ENCODE measurements around the gene TESK2. TPM values are rescaled to one million over a fixed set of nuclear protein-coding genes. Genes with fewer than 3 reads are reported as not detected.
"Not testable (repeated sequence)": the region's sequence is repeated elsewhere in the genome, so short reads cannot be mapped to it uniquely, and the experiment has no call there.

TESK2 gene, protein sequence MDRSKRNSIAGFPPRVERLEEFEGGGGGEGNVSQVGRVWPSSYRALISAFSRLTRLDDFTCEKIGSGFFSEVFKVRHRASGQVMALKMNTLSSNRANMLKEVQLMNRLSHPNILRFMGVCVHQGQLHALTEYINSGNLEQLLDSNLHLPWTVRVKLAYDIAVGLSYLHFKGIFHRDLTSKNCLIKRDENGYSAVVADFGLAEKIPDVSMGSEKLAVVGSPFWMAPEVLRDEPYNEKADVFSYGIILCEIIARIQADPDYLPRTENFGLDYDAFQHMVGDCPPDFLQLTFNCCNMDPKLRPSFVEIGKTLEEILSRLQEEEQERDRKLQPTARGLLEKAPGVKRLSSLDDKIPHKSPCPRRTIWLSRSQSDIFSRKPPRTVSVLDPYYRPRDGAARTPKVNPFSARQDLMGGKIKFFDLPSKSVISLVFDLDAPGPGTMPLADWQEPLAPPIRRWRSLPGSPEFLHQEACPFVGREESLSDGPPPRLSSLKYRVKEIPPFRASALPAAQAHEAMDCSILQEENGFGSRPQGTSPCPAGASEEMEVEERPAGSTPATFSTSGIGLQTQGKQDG
- total RNA-seq: 1 to 10 TPM; 3.0 to 4.4 TPM

DNA sequence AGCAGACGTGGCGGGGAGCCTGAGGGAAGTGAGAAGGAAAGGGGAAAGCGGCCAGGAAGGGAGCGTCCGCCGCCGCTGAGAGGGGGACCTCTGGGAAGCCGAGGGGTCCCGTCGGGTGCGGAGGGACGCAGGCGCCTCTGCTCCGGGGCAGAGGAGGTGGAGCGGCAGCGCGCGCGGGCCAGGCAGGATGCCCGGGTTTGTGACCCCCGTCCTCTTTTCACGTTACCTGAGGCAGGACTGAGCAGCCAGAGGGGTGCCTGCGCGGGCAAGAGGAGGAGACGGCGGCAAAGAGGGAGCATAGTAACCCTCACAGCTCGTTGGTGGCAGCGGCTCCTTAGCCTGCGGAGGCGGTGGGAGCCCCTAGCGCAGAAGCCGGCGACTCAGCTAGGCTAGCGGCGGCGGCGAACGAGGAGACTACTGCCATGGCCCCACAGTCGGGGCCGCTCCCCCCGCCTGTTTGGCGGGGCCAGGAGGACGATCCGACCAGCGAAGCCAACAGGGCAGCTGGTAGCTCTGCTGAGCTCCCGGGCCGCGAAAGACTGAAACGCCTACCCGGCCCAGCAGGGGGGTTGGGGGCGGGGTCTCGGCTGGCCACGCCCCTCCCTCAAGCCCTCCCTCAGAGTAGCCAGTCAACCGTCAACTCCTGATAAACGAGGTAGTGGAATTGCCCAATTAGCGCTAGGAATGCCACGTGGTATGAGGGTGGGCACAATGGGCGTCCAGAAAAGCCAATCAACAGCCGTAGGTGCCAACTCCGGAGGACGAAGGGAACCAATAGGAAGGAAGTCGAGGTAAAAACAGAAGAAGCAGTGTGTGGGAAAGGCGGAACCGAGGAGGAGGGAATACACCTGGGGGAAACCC lies at the start of gene TESK2:
Gene TESK2 (minus strand): TSS at position 538 of the 861 bp plus-strand sequence. CDS start 33,378 bp downstream, outside the sequence.
- peaks cover 4% of the 10 kb centered on the region for H3K4me1 Mint-ChIP-seq
- CTCF ChIA-PET: interaction anchor here (0.6 to 8.2 kb wide), 18 partner anchors 8 to 759 kb away, joined by 3 to 163 read pairs (median 4); partner anchors contain the start of genes AKR1A1, HECTD3, HPDL and MUTYH
- peak; percentile 99 for DNase-seq
- H3K9me3 Mint-ChIP-seq (ENCODE audit: low read depth): no peaks in the 10 kb centered on the region
- peak; percentile 95 for ATAC-seq
- H3K4me3 Mint-ChIP-seq: no peak within 1 kb of the TSS
- peaks cover 5% of the 10 kb centered on the region for H3K36me3 Mint-ChIP-seq
- peaks cover 4% of the 10 kb centered on the region for H3K27me3 Mint-ChIP-seq
- H3K27ac Mint-ChIP-seq: no peak within 1 kb of the TSS

DNA sequence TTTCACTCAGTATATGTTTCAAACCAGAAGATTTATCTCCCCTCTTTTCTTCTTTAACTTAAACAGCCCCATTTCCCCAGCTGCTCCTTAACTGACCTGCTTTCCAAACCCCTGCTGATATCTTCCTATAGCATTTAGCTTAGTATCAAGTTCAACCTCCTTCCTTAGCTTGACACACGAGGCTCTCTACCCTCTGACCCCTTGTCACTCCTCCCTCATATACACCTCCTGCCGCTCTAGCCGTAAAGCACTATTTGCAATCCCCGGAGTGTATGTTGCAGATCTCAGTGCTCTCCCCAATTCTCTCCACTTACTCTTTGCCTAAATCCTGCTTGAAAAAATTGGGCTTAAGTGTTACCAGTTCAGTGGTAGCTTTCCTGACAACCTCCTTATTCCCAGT lies 45.9 kb upstream of the TESK2 start:
- H3K27me3 Mint-ChIP-seq: peaks cover 30% of the 10 kb centered on the region
- H3K4me1 Mint-ChIP-seq: peaks cover 16% of the 10 kb centered on the region
- H3K36me3 Mint-ChIP-seq: no peaks in the 10 kb centered on the region
- no peak overlapping the region for H3K27ac Mint-ChIP-seq
- no peaks in the 10 kb centered on the region for H3K9me3 Mint-ChIP-seq (ENCODE audit: low read depth)
- CTCF ChIA-PET: interaction anchor here (0.9 to 3.4 kb wide), 4 partner anchors 14 to 33 kb away, joined by 3 to 17 read pairs (median 8); partner anchors contain the start of gene AKR1A1
- no peak overlapping the region for H3K4me3 Mint-ChIP-seq
- ATAC-seq: no peak
- no peak for DNase-seq

- Mint-ChIP-seq H3K27ac (no peak overlapping the region), H3K36me3 (no peaks in the 10 kb centered on the region)
- CTCF ChIA-PET: interaction anchor here (0.9 to 3.4 kb wide), 5 partner anchors 15 to 43 kb away, joined by 3 to 17 read pairs (median 5); partner anchors contain the start of gene AKR1A1
Observed at GRCh38 chr1:45535988-45536766, 45.2 kb upstream of the TESK2 start.

DNA sequence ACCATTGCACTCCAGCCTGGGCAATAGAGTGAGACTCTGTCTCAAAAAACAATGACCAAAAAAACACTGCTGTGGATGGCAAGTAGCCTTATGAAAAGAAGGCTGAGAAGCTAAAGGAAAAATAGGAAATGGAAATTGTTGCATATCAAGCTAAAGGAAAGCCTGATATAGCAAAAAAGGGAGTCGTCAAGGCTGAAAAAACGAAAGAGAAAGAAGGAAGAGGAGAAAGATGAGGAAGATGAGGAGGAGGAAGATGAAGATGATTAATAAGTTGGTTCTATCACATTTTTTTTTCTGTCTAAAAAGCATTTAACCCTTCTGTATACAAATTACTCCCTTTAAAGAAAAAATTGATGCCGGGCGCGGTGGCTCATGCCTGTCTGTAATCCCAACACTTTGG lies 40.9 kb upstream of the TESK2 start:
- no peaks in the 10 kb centered on the region for H3K9me3 Mint-ChIP-seq (ENCODE audit: low read depth)
- DNase-seq (no peak), ATAC-seq (no peak)
- H3K27me3 Mint-ChIP-seq: peaks cover 13% of the 10 kb centered on the region
- H3K36me3 Mint-ChIP-seq: no peaks in the 10 kb centered on the region
- H3K4me1 Mint-ChIP-seq: peaks cover 14% of the 10 kb centered on the region
- no peak overlapping the region for H3K4me3 Mint-ChIP-seq
- H3K27ac Mint-ChIP-seq: no peak overlapping the region
- CTCF ChIA-PET: interaction anchor here (0.7 to 1.6 kb wide), 3 partner anchors 10 to 37 kb away, joined by 3 read pairs; partner anchors contain the start of gene PRDX1

More at GRCh38 chr1:45535988-45536766, 45.2 kb upstream of the TESK2 start:
- ATAC-seq: peak; percentile 77
- DNase-seq: no peak
- H3K9me3 Mint-ChIP-seq (ENCODE audit: low read depth): no peaks in the 10 kb centered on the region
- H3K27me3 Mint-ChIP-seq: peaks cover 31% of the 10 kb centered on the region
- H3K4me3 Mint-ChIP-seq: no peak overlapping the region
- H3K4me1 Mint-ChIP-seq: peaks cover 18% of the 10 kb centered on the region

DNA sequence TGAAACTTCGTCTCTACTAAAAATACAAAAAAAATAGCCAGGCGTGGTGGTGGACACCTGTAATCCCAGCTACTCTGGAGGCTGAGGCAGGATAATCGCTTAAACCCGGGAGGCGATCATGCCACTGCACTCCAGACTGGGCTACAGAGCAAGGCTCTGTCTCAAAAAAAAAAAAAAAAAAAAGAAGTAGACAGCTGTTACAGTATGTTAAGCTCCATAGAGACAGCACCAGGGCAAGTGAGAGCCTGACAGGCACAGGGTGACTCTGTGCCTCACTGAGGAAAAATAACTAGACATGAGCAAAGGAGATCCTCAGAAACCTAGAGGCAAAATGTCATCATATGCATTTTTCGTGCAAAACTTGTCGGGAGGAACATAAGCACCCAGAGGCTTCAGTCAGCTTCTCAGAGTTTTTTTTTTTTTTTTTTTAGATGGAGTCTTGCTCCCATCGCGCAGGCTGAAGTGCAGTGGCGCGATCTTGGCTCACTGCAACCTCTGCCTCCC lies 39.7 kb upstream of the TESK2 start:
- H3K36me3 Mint-ChIP-seq: no peaks in the 10 kb centered on the region
- no peak for DNase-seq
- H3K27me3 Mint-ChIP-seq: peaks cover 16% of the 10 kb centered on the region
- H3K4me3 Mint-ChIP-seq: no peak overlapping the region
- ATAC-seq: no peak
- H3K4me1 Mint-ChIP-seq: peaks cover 2% of the 10 kb centered on the region
- CTCF ChIA-PET: interaction anchor here (1.6 kb wide), 1 partner anchor 19 kb away, joined by 4 read pairs; no protein-coding TSS in a partner anchor
- H3K27ac Mint-ChIP-seq: no peak overlapping the region
- no peaks in the 10 kb centered on the region for H3K9me3 Mint-ChIP-seq (ENCODE audit: low read depth)

- CTCF ChIA-PET: no interaction called here
- Mint-ChIP-seq H3K27ac (no peak overlapping the region), H3K27me3 (peaks cover 13% of the 10 kb centered on the region), H3K4me3 (no peak overlapping the region), H3K36me3 (no peaks in the 10 kb centered on the region), H3K4me1 (peaks cover 20% of the 10 kb centered on the region), H3K9me3 (ENCODE audit: low read depth) (no peaks in the 10 kb centered on the region)
- DNase-seq (no peak), ATAC-seq (no peak)
Observed at GRCh38 chr1:45526135-45526644, 35.2 kb upstream of the TESK2 start.

- H3K9me3 Mint-ChIP-seq (ENCODE audit: low read depth); H3K27ac Mint-ChIP-seq; H3K4me3 Mint-ChIP-seq; DNase-seq; ATAC-seq; H3K36me3 Mint-ChIP-seq: not testable (repeated sequence)
- Mint-ChIP-seq H3K27me3 (peaks cover 13% of the 10 kb centered on the region), H3K4me1 (peaks cover 33% of the 10 kb centered on the region)
- CTCF ChIA-PET: interaction anchor here (1.7 to 4.7 kb wide), 4 partner anchors 12 to 47 kb away, joined by 5 to 17 read pairs (median 7); no protein-coding TSS in a partner anchor
Observed at GRCh38 chr1:45523975-45524374, 33.0 kb upstream of the TESK2 start.

DNA sequence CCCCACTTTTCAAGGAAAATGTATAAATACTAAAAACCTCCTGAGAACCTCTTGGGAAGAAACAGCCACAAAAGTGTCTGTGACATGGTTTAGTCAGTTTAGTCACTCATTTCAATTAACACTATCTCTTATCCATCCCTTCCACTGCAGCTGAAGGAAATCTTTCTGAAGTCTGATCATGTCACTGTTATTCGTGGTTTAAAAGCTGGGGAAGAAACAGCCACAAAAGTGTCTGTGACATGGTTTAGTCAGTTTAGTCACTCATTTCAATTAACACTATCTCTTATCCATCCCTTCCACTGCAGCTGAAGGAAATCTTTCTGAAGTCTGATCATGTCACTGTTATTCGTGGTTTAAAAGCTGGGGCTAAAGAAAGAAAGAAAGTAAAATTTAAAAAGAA lies 32.6 kb upstream of the TESK2 start:
- ATAC-seq: not testable (repeated sequence)
- CTCF ChIA-PET: interaction anchor here (1.7 to 4.7 kb wide), 3 partner anchors 11 to 31 kb away, joined by 5 to 17 read pairs (median 9); no protein-coding TSS in a partner anchor

DNA sequence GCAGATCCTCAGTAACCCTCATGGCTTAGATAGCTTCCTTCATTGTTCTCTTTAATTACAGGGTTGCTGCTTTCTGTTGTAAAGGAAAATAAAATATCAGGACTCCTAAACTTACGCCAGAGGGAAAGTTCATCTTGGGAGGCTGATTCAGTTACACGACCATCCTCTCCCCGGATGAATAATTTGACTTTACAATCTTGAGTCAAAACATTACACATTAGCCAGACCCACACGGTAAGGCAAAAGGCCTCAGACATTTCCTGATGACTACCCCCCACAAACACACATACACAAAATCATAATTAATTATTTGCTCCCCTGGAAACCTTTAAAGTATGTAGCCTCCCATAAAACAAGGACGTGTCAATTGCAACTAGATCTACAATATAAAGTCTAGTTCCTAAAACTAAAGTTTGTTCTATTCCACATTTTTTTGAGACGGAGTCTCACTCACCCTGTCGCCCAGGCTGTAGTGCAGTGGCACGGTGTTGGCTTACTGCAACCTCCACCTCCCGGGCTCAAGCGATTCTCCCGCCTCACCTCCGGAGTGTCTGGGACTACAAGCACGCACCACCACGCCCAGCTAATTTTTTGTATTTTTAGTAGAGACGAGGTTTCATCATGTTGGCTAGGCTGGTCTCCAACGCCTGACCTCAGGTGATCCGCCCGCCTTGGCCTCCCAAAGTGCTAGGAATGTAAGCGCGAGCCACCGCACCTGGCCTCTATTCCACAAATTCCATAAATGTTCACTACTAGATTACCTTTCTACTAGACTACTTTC lies 31.6 kb upstream of the TESK2 start:
- Mint-ChIP-seq H3K4me1 (peaks cover 41% of the 10 kb centered on the region), H3K9me3 (ENCODE audit: low read depth) (no peaks in the 10 kb centered on the region), H3K36me3 (peaks cover 8% of the 10 kb centered on the region), H3K27ac (peak overlapping the region; percentile 89), H3K27me3 (peaks cover 13% of the 10 kb centered on the region), H3K4me3 (peak overlapping the region; percentile 93)
- CTCF ChIA-PET: interaction anchor here (0.7 to 4.7 kb wide), 13 partner anchors 10 to 64 kb away, joined by 3 to 29 read pairs (median 5); partner anchors contain the start of genes AKR1A1, NASP and TESK2
- DNase-seq (no peak), ATAC-seq (no peak)

More for the DNA sequence above, 32.6 kb upstream of the TESK2 start:
- DNase-seq; H3K27ac Mint-ChIP-seq; H3K9me3 Mint-ChIP-seq (ENCODE audit: low read depth); H3K4me3 Mint-ChIP-seq; H3K36me3 Mint-ChIP-seq: not testable (repeated sequence)
- peaks cover 13% of the 10 kb centered on the region for H3K27me3 Mint-ChIP-seq
- peaks cover 38% of the 10 kb centered on the region for H3K4me1 Mint-ChIP-seq

DNA sequence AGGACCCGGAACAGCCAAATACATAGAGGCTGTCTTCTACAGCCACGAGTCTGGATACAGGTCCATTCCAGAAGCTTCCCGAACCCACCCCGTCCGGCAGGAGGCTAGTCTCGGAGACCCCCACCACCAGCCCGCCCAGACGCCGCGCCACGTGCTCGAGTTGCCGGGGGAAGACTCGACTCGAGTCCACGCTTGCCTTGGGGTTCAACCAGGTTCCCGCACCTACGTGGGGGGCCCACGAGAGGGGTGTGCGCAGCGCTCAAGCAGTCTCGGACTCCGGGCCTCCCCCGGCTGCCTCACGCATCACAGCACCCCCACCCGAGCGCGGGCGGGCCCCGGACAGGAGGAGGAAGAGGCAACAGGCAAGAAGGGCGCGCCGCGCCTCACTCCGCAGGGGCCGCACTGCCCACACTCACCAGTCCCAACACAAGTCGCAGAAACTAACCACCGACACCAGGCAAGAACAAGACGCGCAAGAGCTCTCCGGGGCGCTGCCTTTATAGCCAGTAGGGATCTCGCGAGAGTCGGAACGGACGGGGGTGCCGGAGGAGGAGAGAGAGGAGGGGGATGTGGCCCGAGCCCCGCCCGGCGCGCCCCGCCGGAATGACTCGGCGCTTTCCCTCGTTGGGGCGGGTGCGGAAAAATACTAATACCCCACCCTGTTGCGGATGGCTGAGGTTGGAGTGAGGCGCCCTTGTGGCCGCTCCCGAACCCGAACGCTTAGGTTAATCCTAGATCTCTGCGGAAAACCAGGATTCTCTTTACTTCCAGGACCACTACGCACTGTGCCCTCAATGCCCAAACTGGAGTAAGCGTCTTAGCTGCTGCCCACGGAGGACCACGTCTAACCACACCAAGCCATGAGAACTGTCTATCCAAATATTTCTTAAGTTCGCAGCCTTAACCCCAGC lies 30.7 kb upstream of the TESK2 start, which contains the start of gene PRDX1:
Gene PRDX1 (minus strand): TSS at position 472 of the 911 bp plus-strand sequence. CDS start 2,841 bp downstream, outside the sequence.
- ATAC-seq (peak; percentile 85), DNase-seq (peak; percentile 97)
- peak within 1 kb of the TSS; percentile 93 for H3K4me3 Mint-ChIP-seq
- CTCF ChIA-PET: interaction anchor here (0.7 to 4.7 kb wide), 14 partner anchors 10 to 64 kb away, joined by 3 to 29 read pairs (median 4); partner anchors contain the start of genes AKR1A1, NASP and TESK2
- peaks cover 15% of the 10 kb centered on the region for H3K36me3 Mint-ChIP-seq
- peaks cover 44% of the 10 kb centered on the region for H3K4me1 Mint-ChIP-seq
- peak within 1 kb of the TSS; percentile 89 for H3K27ac Mint-ChIP-seq
- no peaks in the 10 kb centered on the region for H3K9me3 Mint-ChIP-seq (ENCODE audit: low read depth)
- H3K27me3 Mint-ChIP-seq: peaks cover 9% of the 10 kb centered on the region

All from activated CD8-positive, alpha-beta memory T cell treated with anti-CD3 and anti-CD28 coated beads, Interleukin-2, amount 10 ng/mL, durations not matched to agents 7 days and 5 days (primary cell).